ENCODE data around the gene HACL1.
A peak's percentile ranks its signal among the peaks of the same experiment; 100 is the strongest.

The HACL1 gene

DNA sequence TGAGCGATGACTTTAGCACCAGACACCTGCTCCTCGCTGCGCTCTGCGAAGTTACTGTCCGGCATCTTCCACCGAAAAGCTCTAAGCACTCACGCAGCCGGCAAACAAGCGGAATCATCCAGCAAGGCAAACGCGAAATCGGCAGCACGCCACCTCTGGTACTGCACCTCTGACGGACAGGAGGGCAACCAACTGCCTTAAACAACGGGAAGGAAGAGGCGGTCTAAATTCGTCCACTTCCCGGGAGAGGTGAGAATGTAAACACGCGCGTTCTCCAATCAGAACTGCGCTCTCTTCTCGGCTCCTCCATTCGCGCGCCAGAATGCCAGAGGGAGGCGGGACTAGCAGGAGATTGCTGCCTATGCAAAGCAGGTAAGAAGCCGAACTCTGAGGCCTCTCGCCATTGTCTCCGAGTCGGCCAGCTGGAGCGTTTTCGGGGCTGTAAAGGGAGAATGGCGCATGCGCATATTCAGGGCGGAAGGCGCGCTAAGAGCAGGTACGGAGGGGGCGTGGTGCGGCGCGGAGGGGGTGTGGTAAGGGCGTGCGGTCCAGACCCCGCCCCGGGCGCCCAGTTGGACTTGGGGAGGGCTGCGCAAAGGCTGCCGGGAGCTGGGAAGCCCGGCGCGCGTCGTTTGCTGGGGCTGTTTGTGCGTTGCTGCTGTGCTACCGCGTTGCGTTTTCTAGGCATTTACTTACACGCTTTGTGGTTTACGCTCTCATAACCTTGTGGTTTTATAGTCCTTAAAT, at the start of gene HACL1, which contains the start of gene BTD:
TSS of gene HACL1 (minus strand) at position 171 of the 747 bp plus-strand sequence. CDS start at position 65, 106 bp downstream.
TSS of gene BTD (plus strand) at position 347 of the 747 bp plus-strand sequence. CDS start 33,695 bp downstream, outside the sequence.
- DNase-seq = peak; percentile 99
- in situ Hi-C loops (cut with HindIII; ENCODE audit: low pct_ligation_motif_present, low pct_unique_long_range_greater_than_20kb, low sequenced_read_pairs) = no loop called here

DNA sequence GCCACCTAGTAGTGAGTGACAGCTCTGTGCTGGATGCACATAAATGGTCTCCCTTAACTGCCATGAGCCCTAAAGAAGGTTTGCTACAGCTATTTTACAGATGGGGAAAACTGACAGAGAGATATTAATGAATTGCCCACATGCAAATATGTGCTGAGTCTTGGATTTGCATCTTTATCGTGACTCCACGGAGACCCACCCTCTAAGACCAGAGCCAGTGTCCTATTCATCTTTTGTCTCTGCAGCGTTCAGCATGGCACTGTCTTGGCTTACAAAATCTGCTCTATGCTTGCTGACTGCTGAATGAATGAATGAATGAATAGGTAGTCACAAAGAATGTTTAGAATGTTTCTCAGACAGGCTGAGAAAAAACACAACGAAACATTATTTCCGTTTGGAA, 48.5 kb upstream of the HACL1 start:
- in situ Hi-C loops (cut with HindIII; ENCODE audit: low pct_ligation_motif_present, low pct_unique_long_range_greater_than_20kb, low sequenced_read_pairs) = no loop called here
- DNase-seq = no peak

DNA sequence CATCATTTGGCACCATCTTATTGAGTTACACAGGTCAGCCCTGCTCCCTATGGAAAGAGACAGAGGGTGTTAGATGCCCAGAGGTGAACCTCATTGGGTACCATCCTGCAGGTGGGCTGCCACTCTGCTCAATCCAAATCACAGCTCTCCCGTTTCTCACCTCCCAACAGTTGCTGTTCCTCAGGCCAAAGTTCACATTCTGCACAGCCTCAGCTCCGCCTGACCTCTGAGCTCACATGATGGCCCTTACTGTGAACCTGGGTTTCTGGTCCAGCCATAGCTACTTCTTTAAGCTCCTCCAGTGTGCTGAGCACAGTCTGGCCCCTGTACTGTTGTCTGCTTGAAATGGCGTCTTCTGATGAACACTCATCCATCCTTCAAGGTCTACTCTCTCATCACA, 48.0 kb upstream of the HACL1 start:
- no peak for DNase-seq
- in situ Hi-C loops (cut with HindIII; ENCODE audit: low pct_ligation_motif_present, low pct_unique_long_range_greater_than_20kb, low sequenced_read_pairs) = no loop called here

DNA sequence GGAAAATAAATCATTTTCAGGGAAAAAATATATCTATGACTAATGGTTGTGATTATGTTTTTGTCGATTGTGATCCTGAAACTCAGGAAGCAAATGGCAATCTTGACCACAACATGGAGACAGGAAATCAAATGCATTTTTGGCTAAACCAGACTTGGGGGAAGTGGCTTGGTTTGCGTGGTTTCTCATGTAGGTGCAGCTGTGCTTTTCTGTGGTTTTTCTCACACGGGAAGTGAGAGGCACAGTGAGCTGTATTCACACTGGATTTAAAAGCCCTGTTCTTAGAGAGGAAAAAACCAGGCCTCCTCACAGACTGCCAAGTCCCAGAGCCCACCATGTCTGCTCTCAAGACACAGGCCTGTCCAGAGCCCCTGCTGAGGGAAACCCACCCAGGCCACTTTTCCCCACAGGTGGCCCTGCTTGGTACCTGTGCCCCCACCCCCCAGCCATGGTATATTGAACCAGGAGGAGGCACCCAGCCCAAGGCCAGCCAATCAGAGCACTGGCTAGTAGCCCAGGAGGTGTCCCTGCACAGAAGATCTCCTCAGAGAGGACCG, 46.3 kb upstream of the HACL1 start:
- DNase-seq = peak; percentile 82
- in situ Hi-C loops (cut with HindIII; ENCODE audit: low pct_ligation_motif_present, low pct_unique_long_range_greater_than_20kb, low sequenced_read_pairs) = no loop called here

DNA sequence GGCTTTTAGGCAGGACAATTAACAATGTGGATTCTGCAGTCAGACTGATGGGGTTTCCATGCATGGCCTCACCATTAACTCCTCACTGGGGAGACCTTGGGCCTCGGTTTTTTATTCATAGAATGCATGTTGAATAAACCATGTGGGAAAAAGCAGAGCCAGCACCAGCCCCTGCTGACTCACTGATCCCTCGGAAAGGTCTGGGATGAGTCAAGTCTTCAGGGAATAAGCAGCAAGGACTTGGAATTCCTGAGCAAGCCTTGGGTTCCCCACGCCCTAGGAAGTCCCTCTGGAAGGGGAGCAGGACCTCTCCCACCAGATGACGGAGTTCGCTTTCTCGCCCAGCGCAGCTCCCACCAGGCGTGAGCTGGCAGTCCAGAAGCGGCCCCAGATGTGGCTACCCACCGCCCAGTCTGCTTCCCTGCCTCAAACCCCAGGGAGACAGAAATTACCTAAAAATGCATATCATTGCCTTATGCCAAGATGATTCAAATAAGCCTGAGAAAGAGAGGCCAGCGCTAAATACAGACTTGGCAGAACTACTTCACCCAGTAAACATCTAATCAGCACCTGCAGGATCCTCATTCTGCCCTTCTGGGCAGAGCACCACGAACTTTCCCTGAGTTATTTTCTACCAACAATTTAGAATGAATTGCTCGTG, 45.6 kb upstream of the HACL1 start:
- DNase-seq = peak; percentile 98
- in situ Hi-C loops (cut with HindIII; ENCODE audit: low pct_ligation_motif_present, low pct_unique_long_range_greater_than_20kb, low sequenced_read_pairs) = no loop called here

DNA sequence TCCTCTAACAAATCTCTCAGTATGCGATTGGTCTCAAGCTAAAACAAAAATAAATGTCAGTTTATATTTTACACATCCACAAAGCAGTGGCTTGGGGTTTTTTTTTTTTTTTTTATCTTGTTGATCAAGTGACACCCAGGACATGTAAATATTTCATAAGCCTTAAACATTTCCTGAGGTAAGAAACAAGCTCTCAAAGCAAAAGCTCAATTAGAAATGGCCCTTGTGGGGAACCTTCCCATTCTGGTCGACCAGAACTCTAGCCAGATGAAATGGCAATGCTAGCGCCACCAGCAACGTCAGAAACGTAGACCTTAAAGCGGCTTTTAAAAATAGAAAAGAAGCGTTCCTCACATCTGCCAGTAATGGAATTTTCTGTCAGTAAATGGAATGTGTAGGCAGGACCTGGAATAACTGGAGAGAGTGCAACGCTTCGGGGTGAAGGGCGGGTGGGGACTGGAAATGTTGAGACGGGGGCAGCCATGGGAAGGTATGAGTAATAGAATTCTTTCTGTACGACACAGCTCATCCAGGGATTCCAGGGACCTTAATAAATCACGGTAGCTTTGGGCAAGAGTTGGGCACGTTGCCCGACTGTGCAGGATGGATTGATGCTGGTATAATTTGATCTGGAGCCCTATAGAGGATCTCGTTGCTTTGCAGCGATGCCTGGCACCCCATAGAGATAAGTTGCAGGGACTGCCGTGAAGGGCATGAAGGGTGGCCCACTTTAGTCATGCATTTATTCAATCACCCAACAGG, 44.6 kb upstream of the HACL1 start:
- in situ Hi-C loops (cut with HindIII; ENCODE audit: low pct_ligation_motif_present, low pct_unique_long_range_greater_than_20kb, low sequenced_read_pairs) = no loop called here
- peak; percentile 95 for DNase-seq

DNA sequence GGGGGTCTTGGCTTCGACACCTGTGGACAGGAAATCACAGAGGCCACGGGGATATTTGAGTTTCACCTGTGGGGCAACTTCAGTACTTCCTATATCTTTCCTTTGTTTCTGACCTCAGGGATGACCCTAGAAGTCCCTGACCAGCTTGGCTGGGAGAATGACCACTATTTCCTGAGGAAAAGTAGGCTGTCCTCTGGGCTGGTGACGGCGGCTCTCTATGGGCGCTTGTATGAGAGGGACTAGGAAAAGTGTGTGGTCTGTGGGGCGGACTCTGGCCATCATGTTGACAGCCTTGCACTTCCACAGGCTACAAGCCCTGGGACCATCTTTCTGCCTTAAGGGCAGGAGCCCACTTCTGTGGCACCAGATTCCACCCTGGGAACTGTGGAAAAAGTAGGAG, 43.9 kb upstream of the HACL1 start:
- in situ Hi-C loops (cut with HindIII; ENCODE audit: low pct_ligation_motif_present, low pct_unique_long_range_greater_than_20kb, low sequenced_read_pairs) = no loop called here
- no peak for DNase-seq

DNA sequence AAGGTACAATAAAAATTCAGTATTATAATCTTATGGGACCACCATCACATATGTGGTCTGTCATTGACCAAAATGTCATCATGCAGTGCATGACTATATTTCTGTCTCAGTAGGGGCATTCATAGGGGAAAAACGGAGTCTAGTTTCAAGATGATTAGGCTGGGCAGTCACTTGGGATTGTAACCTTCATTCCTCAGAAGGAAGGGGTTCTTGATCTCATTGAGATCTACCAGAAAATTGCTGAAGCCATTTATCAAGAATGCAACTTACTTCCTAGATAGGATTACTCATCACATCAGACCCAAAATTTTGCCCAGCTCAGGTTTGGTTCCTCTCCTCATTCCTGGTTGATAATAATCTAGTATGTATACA, 37.5 kb upstream of the HACL1 start:
- in situ Hi-C loops (cut with HindIII; ENCODE audit: low pct_ligation_motif_present, low pct_unique_long_range_greater_than_20kb, low sequenced_read_pairs) = no loop called here
- no peak for DNase-seq

DNA sequence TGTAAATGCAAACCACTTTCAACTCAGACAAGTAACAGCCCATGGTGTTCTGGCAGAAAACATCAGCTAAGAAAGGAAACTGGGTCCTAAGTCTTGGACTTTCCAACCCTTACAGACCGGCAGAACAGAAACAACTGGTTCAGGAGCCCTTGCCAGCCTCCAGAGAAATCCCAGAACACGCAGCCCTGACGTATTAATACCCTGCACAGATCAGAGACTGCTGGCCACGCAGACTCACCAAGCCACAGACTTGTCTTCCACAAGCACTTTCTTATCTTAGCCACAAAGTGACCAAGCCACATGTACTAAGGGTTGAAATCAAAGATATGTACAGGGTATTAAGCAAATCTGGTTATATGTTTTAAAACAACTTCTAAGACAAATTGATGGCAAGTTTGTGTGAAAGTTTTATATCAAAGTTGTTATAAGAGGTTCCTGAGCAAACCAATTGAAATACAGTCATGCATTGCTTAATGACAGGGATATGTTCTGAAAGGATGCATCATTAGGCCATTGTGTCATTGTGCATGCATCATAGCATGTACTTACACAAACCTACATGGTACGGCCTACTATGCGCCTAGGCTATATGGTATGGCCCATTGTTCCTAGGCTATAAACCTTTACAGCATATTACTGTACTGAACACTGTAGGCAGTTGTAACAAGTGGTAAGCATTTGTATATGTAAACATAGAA, 37.0 kb upstream of the HACL1 start:
- in situ Hi-C loops (cut with HindIII; ENCODE audit: low pct_ligation_motif_present, low pct_unique_long_range_greater_than_20kb, low sequenced_read_pairs) = no loop called here
- no peak for DNase-seq

DNA sequence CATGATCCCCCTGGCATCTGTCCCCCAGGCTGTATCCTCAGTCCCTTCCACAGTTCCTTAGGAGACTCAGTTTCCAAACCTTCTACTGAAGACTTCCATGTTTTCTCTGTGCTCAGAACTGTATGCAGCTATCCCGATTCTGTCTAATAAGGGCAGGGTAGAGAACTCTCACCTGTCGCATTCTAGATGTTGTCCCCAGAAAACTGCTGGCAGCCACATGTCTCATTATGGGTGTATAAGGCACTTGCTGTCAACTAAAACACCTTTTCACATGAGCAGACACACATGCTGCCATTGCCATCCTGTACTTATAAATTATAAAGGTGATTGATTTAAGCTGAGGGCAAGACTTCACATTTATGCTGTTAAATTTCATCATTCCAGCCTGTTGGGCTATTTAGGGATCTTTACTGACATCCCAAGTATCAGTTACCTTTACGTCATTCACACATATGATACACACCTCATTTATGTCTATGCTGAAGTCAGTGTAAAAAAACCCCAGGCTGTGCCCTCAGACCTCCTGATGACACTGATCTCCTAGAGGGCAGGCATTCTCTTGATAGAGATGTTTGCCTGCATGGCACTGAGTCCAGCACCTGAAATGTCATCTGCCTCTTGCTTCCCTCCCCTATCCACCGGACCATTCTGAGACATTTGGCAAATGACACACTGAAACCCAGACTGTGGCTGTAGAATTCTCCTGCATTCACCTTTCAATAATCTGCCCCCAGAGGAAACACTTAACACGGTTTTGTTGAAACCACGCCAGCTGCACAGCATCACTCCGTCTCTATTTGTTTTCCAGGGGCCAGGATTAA, 36.0 kb upstream of the HACL1 start:
- DNase-seq = no peak
- in situ Hi-C loops (cut with HindIII; ENCODE audit: low pct_ligation_motif_present, low pct_unique_long_range_greater_than_20kb, low sequenced_read_pairs) = no loop called here

DNA sequence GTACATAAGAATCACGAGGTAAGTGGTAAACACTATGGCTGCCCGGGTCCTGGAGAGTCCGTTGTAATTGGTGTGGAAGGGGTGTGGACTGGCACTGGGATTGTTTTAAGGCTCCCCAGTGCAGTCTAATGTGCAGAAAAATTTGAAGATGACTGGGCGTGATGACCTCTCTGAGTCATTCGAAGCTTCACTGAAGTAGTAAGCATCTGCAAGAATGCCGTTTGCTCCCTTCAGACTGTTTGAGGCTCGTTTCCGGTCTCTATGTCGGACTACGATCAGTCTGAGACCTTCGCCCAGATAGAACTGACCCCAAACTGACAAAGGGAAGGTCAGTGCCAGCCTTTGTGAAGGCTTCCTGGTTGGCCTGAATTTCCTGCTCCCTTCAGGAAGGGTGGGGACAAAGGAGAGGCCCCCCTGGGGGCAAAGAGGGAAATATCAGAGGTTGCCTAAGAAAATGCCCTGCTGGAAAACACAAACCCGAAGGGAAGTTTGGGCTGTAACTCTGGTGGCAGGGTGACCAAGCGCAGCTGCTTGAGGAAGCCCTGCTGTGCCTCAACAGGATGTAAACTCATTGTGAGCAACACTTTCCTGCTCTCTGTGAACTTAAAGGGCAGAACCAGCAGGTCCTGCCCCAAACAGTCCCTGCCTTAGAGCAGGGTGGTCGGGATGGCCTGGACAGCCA, 34.8 kb upstream of the HACL1 start:
- DNase-seq = peak; percentile 96
- in situ Hi-C loops (cut with HindIII; ENCODE audit: low pct_ligation_motif_present, low pct_unique_long_range_greater_than_20kb, low sequenced_read_pairs) = no loop called here

DNA sequence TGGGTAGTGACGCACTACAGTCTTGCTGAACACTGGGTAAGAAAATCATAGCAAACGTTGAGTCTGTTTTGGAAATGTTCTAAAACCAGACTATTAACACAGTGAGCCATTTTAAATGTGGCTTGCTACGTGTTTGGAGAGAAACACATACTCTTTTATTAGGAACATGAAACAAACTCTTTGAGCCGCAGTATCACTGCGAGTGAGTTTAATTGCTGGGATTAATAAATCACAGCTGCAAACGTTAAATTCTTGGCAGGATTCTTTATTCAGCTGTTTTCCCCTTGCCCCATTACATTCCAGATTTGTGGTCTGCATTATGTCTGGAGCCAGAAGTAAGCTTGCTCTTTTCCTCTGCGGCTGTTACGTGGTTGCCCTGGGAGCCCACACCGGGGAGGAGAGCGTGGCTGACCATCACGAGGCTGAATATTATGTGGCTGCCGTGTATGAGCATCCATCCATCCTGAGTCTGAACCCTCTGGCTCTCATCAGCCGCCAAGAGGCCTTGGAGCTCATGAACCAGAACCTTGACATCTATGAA, 33.8 kb upstream of the HACL1 start:
- peak; percentile 63 for DNase-seq
- in situ Hi-C loops (cut with HindIII; ENCODE audit: low pct_ligation_motif_present, low pct_unique_long_range_greater_than_20kb, low sequenced_read_pairs) = no loop called here

DNA sequence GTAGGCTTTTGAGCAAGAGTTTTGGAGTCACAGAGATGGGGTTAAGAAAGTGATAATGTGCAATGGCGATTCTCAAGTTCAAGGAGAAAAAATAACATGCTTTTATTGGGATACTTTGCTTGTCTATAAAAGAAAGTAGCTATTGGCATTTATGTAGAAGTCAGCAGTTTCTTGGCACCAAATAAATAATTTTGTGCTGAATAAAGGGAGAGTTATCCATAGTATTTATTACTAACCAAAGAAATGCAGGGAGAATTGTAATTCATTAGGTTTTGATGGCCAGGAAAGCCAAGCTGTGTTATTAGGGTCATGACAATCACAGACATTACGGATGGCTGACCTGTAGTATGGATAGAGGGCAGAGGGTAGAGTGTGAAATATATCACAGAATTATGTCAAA, 33.3 kb upstream of the HACL1 start:
- in situ Hi-C loops (cut with HindIII; ENCODE audit: low pct_ligation_motif_present, low pct_unique_long_range_greater_than_20kb, low sequenced_read_pairs) = no loop called here
- no peak for DNase-seq

DNA sequence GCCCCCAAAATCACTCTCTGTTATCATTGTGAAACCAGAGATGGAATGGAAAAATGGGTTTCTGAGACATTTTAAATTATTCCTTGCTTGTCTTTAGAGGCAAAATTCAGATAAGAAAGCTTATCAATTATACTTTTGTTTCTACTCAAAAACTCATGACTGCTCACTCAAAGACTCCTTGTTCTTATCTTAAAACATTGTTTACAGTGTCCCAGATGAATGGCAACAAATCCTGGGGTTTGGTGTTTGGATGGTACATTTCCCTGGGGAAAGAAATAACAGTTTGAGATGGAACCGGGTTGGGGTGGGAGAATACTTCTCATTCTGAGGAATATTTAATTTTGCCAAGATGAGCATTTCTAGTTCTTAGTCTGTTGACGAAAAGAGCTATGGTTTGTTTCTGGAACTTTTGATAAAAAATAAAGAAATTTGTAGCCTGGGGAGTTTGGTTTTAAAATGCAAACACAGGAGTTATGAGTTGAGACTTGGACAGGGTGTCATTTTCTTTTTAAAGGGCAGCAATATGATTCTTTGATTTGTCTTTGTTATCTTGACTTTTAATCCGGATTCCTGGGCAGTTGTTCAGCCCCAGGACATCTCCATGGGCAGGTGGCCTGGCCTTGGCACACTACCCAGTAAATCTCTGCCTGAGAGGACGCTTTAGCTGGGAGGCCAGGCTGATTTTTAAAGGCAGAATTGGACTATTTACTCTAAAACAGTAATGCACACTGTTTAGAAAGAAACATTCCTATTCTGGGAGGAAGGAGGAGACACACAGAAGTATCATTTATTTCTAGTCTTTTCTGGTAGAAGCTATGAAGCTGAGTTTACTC, 32.6 kb upstream of the HACL1 start:
- DNase-seq = no peak
- in situ Hi-C loops (cut with HindIII; ENCODE audit: low pct_ligation_motif_present, low pct_unique_long_range_greater_than_20kb, low sequenced_read_pairs) = no loop called here

DNA sequence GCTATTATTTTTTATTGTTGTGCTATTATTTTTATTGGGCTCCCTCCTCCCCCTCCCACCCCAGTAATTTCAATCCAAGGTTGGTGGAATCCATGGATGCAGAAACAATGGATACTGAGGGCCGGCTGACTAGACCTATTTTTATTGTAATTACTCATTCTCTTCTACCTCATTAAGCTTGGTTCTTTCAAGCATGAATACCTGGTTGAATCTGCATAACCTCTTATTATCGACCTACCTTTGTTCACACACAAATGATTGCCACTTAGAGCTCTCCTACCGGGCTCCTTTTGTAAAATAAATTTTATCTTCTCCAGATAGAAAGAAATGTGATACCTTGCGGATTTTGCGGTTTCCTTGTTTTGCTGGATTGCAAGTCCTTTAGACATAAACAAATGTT, 31.8 kb upstream of the HACL1 start:
- in situ Hi-C loops (cut with HindIII; ENCODE audit: low pct_ligation_motif_present, low pct_unique_long_range_greater_than_20kb, low sequenced_read_pairs) = no loop called here
- no peak for DNase-seq

DNA sequence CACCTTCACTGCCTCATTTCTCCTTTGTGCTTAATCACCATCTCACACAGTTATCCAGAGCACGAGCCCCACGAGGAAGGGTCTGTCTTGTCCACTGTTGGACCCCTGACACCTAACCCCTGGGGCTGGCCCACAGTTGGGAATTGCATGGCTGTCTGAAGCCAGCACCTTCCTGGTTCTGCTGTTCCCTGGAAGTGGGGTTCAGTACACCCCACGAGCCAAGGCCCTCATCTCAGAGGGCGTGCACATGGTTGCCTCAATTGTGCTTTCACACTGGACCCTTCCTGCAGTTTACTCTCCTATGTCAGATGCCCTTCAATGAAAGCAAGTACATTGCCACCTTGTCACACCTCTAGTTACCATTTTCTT, 30.8 kb upstream of the HACL1 start:
- no peak for DNase-seq
- in situ Hi-C loops (cut with HindIII; ENCODE audit: low pct_ligation_motif_present, low pct_unique_long_range_greater_than_20kb, low sequenced_read_pairs) = no loop called here

Measured in ACHN (cell line).